ENCODE results near the gene SFN. TPM values are rescaled to one million over a fixed set of nuclear protein-coding genes. Genes with fewer than 3 reads are reported as not detected.
"Not testable (repeated sequence)": the region's sequence is repeated elsewhere in the genome, so short reads cannot be mapped to it uniquely, and the experiment has no call there.

Gene SFN
- total RNA-seq, 1 experiment from 2014 or later, result not detected

DNA sequence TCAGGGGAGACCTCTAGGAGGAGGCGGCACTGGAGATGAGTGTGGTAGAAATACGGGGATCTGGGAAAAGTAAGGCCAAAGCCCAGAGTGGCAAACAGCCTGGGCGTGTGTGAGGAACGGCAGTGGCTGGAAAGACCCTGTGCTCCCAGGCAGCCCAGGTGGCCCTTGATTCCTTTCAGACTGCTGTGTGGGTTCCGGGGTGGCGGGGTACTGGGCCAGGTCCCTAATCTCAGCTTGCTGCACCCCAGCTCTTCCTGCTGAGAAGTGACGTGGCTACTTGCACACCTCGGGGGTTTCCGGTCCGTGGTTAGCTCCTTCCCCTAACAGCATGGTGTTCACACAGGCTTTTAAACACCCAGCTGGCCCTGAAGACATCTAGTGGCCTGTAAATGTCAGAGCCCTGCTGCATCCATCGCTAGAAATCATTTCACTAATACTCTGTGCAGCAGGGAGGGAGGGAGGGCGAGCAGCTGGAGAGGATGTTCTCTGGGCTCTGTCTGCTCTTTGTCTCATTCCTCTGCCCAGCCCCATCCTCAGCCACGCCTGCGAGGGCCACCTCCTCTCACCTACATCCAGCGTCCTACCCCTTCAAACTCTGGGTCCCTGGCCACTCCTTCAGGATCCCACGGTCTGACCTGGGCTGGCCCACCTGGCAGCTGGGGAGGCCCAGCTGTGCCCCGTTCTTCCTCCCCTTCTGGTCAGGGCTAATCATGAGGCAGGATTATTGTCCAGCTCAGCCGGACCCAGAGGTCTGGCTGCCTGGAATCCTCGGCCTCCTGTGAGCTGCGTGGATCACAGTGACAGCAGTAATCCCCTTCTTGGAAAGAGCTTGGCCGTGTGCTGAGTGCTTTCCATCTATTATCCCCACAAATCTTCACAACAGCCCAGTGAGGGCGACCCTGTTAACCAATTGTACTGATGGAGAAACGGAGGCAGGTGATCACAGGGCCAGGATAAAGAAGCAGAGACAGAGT is 29.2 kb upstream of the SFN start:
- no peak for DNase-seq (ENCODE audit: low read depth, low spot score)
- in situ Hi-C loops (cut with HindIII; ENCODE audit: low pct_unique_long_range_greater_than_20kb, low sequenced_read_pairs), result no loop called here

GRCh38 chr1:26837665-26838064 is 25.3 kb upstream of the SFN start:
- in situ Hi-C loops (cut with HindIII; ENCODE audit: low pct_unique_long_range_greater_than_20kb, low sequenced_read_pairs), result not testable (repeated sequence)

GRCh38 chr1:26838474-26839338 is 24.2 kb upstream of the SFN start:
- no peak for DNase-seq (ENCODE audit: low read depth, low spot score)
- in situ Hi-C loops (cut with HindIII; ENCODE audit: low pct_unique_long_range_greater_than_20kb, low sequenced_read_pairs), result no loop called here

More at GRCh38 chr1:26837665-26838064, 25.3 kb upstream of the SFN start:
- not testable (repeated sequence) for DNase-seq (ENCODE audit: low read depth, low spot score)

DNA sequence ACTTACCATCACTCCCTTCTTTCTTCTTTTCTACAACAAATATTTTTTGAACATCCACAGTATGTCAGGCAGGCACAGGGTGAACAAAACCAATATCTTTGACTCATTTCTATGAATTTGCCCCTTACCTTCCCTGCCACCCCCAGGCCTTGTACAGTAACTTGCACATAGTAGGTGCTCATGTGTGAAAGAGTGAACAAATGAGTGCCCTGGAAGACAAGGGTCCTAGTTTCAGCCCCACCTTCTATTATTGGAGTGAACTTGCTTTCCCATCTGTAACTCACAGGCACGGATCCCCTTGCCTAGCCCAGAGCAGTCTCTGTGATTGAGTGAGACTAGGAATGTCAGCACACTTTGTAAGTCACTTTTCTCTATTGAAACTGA is 23.6 kb upstream of the SFN start:
- in situ Hi-C loops (cut with HindIII; ENCODE audit: low pct_unique_long_range_greater_than_20kb, low sequenced_read_pairs), result no loop called here
- no peak for DNase-seq (ENCODE audit: low read depth, low spot score)

DNA sequence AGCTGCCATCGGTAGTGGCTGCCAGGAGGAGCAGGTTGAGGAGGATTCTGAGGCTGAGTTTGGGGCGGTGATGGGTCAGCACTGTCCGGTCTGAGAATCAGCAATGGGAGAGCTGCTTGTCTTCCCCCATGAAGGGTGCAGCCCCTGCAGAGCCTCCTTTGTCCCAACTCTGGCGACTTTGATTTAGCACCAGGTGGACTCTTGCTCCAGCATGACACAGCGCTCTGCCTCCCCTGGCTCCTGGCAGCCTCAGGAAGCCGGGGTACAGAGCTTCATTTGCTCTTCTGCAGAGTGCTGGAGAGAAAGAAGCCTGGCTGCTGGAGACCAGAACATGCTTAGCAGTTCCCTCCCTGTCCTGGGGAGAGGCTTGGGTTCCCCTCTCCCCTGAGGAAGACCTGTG is 23.2 kb upstream of the SFN start:
- in situ Hi-C loops (cut with HindIII; ENCODE audit: low pct_unique_long_range_greater_than_20kb, low sequenced_read_pairs), result no loop called here
- DNase-seq (ENCODE audit: low read depth, low spot score), result no peak

- in situ Hi-C loops (cut with HindIII; ENCODE audit: low pct_unique_long_range_greater_than_20kb, low sequenced_read_pairs), result no loop called here
- DNase-seq (ENCODE audit: low read depth, low spot score), result no peak
Observed at GRCh38 chr1:26844424-26845196, 18.3 kb upstream of the SFN start.

- DNase-seq (ENCODE audit: low read depth, low spot score); in situ Hi-C loops (cut with HindIII; ENCODE audit: low pct_unique_long_range_greater_than_20kb, low sequenced_read_pairs): not testable (repeated sequence)
Observed at GRCh38 chr1:26847826-26848225, 15.1 kb upstream of the SFN start.

DNA sequence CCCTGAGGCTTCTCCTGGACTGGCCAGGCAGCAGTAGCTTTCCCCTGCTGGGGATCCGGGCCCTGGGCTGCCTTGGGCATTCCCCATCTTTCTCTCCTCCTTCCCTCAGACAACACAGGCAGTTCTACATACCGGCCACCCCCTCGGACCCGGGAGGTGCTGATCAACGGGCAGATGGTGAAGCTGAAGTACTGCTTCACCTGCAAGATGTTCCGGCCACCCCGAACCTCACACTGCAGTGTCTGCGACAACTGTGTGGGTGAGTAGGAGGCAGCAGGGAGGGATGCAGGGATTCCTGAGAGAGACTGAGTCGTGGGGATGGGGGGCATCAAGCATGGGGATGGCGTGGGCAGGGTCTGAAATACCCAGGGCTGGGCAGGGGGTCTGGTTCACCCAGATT is 14.4 kb upstream of the SFN start:
- in situ Hi-C loops (cut with HindIII; ENCODE audit: low pct_unique_long_range_greater_than_20kb, low sequenced_read_pairs), result no loop called here
- DNase-seq (ENCODE audit: low read depth, low spot score), result no peak

- in situ Hi-C loops (cut with HindIII; ENCODE audit: low pct_unique_long_range_greater_than_20kb, low sequenced_read_pairs), result no loop called here
- DNase-seq (ENCODE audit: low read depth, low spot score), result peak; percentile 34
Observed at GRCh38 chr1:26848941-26849774, 13.8 kb upstream of the SFN start.

DNA sequence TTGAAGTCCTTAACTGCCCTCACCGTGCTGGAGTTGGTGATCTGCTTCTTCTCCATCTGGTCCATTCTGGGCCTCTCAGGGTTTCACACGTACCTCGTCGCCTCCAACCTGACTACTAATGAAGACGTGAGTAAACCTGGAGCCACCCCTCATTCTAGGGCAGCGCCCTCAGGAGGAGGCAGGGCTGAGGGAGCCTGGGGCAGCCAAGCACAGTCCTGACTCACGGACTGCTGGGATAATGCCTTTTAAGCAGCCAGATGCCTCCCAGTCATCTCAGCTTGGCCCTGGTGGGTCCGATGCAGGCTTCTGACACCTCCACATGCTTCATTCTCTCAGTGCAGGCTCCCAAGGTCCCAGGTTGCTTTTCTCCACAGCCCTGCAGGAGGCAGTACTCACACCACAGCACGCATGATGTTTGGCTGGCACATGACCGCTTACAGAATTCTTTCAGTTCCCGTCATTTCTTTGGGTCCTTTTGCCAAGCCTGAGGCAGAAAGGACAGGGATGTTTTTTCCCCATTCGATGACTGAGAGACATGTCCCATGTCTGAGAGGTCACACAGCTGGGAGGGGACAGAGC is 11.8 kb upstream of the SFN start:
- in situ Hi-C loops (cut with HindIII; ENCODE audit: low pct_unique_long_range_greater_than_20kb, low sequenced_read_pairs), result no loop called here
- DNase-seq (ENCODE audit: low read depth, low spot score), result no peak

DNA sequence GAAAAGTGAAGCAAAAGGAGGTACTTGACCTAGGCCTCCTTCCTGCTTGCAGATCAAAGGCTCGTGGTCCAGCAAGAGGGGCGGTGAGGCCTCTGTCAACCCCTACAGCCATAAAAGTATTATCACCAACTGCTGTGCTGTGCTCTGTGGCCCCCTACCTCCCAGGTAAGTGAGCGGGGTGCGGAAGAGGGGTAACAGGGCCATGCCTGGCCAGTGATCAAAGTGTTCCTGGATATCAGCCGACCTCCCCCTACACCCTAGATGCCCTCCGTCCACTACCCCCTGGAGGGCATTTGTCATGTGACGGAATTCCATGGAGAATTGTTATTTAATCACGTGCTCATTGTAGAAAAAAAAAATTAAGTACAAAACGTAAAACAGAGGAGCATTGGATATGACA is 10.2 kb upstream of the SFN start:
- DNase-seq (ENCODE audit: low read depth, low spot score), result no peak
- in situ Hi-C loops (cut with HindIII; ENCODE audit: low pct_unique_long_range_greater_than_20kb, low sequenced_read_pairs), result no loop called here

- in situ Hi-C loops (cut with HindIII; ENCODE audit: low pct_unique_long_range_greater_than_20kb, low sequenced_read_pairs), result no loop called here
- peak; percentile 87 for DNase-seq (ENCODE audit: low read depth, low spot score)
Observed at GRCh38 chr1:26853156-26853555, 9.8 kb upstream of the SFN start.

DNA sequence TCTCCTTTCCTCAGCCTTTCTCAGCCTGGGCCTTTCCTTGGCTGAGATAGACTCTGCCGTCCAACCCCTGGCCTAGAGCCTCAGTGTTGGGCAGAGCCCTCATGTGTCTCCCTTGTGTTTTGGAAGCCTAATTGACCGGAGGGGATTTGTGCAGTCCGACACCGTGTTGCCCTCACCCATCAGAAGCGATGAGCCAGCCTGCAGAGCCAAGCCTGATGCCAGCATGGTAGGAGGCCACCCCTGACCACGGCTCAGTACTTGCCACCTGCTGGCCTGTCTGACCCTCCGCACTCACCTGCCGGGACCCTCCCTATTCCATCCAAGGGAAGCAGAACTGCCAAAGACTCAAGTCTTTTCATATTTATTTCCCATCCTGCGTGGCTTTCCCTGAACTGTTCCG is 9.3 kb upstream of the SFN start:
- in situ Hi-C loops (cut with HindIII; ENCODE audit: low pct_unique_long_range_greater_than_20kb, low sequenced_read_pairs), result no loop called here
- no peak for DNase-seq (ENCODE audit: low read depth, low spot score)

- no peak for DNase-seq (ENCODE audit: low read depth, low spot score)
- in situ Hi-C loops (cut with HindIII; ENCODE audit: low pct_unique_long_range_greater_than_20kb, low sequenced_read_pairs), result no loop called here
Observed at GRCh38 chr1:26854906-26855305, 8.0 kb upstream of the SFN start.

DNA sequence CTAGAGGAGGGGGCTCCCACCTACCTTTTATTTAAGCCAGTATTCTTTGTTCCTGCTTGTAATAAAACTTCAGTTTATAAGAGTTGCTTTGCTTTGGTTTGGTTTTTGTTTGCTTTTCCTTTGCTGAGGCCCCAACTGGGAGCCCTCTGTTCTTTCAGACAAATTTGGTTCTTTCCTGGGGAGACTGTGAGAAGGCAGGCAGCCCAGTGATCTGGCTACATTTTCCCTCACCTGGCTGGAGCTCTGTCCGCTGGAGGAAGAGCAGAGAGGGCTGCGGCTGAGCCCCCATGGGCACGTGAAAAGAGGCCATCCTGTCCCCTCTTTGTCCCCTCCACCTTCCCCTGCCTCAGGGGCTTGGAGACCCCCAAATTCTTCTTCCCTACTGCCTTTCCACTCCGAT is 7.3 kb upstream of the SFN start:
- DNase-seq (ENCODE audit: low read depth, low spot score), result no peak
- in situ Hi-C loops (cut with HindIII; ENCODE audit: low pct_unique_long_range_greater_than_20kb, low sequenced_read_pairs), result no loop called here

DNA sequence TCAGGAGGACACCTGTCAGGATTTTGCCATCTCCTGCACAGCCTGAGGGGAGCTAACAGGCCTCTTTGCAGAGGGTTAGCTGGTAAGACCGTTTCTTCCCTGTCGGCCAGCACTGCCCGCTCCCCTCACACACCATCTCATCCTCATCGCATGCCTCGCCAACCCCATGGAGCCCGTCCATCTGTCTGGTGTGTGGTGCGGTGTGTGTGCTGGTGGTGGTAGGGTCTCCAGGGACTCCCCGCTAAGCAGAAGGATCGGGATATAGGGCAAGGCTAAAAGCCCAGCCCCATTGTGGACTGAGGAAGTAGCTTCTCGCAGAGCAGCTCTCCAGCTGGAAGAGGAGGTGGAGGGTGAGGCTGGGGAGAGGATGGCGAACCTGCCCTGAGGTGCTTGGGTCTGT is 6.8 kb upstream of the SFN start:
- in situ Hi-C loops (cut with HindIII; ENCODE audit: low pct_unique_long_range_greater_than_20kb, low sequenced_read_pairs), result no loop called here
- DNase-seq (ENCODE audit: low read depth, low spot score), result no peak

All from SK-MEL-5 (cell line).